Measurements from ENCODE around the gene ALOX15B. TPM values are rescaled to one million over a fixed set of nuclear protein-coding genes. Genes with fewer than 3 reads are reported as not detected.

Gene ALOX15B
- total and polyA plus RNA-seq, 9 of the 15 experiments (the other 6 are each of a cell fraction or from before 2014, with no cell fraction given): 0.04 TPM; not detected in 8

DNA sequence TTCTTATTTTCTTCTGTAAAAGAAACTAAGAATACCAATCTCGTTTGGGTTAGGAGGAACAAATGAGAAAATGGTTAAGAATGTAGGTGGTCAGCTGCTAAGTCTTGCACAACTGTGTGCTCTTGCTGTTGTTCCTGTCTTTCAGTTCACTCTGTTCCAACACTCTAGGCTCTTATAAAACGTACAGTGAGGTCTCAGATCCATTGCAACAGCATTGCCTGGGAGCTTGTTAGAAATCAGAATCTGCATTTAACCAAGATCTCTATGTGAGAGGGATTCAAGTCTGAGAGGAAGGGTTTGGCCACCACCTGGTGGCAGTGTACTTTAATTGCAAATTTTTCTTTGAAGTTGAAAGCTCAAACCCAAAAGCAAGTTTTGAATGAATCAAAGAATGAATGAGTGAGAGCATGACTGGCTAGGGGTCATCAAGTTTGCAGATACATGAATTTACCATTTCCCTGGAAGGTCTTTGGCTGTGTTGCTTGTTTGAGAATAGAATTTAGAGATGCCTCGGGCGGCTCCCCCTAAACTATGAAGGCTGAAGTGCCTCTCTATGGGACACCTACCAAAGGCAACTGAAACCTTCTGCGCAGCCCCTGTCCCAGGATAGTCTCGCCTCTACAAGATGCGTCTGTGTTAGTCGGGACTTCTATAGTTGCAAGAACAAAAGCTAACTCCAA, 2.5 kb downstream of the ALOX15B start (continued):
- TF ChIP-seq, protein P1, sequence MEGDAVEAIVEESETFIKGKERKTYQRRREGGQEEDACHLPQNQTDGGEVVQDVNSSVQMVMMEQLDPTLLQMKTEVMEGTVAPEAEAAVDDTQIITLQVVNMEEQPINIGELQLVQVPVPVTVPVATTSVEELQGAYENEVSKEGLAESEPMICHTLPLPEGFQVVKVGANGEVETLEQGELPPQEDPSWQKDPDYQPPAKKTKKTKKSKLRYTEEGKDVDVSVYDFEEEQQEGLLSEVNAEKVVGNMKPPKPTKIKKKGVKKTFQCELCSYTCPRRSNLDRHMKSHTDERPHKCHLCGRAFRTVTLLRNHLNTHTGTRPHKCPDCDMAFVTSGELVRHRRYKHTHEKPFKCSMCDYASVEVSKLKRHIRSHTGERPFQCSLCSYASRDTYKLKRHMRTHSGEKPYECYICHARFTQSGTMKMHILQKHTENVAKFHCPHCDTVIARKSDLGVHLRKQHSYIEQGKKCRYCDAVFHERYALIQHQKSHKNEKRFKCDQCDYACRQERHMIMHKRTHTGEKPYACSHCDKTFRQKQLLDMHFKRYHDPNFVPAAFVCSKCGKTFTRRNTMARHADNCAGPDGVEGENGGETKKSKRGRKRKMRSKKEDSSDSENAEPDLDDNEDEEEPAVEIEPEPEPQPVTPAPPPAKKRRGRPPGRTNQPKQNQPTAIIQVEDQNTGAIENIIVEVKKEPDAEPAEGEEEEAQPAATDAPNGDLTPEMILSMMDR (IDR thresholded peaks at IDR 0.05 in 2 of 3, conservative IDR thresholded peaks at IDR 0.05 in 1 of 3; ENCODE audit: insufficient read depth in 2 of 3, low read depth in 1 of 3, low read length in 3 of 3): peak; percentile 45 to 65 (median 47); a peak in 4 of 6 replicates
- TF ChIP-seq CEBPG (CRISPR knock-in tag; IDR thresholded peaks at IDR 0.05): 0 out of 2 replicates have a peak, but pooled peaks have one; percentile 21
- TF ChIP-seq CEBPG (tag; conservative IDR thresholded peaks at IDR 0.05 in 1 of 2, IDR thresholded peaks at IDR 0.05 in 1 of 2): peak in 1 of 2 experiments; percentile 51; a peak in 2 of 4 replicates
- TF ChIP-seq TBP (optimal IDR thresholded peaks at IDR 0.05; ENCODE audit: low read depth, low read length): peak; percentile 25
- peak; percentile 51; the same call in 1 of the 2 replicates for TF ChIP-seq SMC3 (conservative IDR thresholded peaks at IDR 0.05; ENCODE audit: insufficient read depth, low read depth, low read length)
- TF ChIP-seq CEBPB (tag; IDR thresholded peaks at IDR 0.05): peak; percentile 49; the same call in 1 of the 2 replicates
- TF ChIP-seq SLC30A9 (CRISPR knock-in tag; IDR thresholded peaks at IDR 0.05): no peak
- TF ChIP-seq, protein P2, sequence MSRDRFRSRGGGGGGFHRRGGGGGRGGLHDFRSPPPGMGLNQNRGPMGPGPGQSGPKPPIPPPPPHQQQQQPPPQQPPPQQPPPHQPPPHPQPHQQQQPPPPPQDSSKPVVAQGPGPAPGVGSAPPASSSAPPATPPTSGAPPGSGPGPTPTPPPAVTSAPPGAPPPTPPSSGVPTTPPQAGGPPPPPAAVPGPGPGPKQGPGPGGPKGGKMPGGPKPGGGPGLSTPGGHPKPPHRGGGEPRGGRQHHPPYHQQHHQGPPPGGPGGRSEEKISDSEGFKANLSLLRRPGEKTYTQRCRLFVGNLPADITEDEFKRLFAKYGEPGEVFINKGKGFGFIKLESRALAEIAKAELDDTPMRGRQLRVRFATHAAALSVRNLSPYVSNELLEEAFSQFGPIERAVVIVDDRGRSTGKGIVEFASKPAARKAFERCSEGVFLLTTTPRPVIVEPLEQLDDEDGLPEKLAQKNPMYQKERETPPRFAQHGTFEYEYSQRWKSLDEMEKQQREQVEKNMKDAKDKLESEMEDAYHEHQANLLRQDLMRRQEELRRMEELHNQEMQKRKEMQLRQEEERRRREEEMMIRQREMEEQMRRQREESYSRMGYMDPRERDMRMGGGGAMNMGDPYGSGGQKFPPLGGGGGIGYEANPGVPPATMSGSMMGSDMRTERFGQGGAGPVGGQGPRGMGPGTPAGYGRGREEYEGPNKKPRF (IDR thresholded peaks at IDR 0.05; ENCODE audit: low read depth, low read length): no peak
